ENCODE results near the gene KLHL40. TPM values are rescaled to one million over a fixed set of nuclear protein-coding genes. Genes with fewer than 3 reads are reported as not detected.

The KLHL40 gene
- polyA plus RNA-seq, 1 donor (not counting 4 experiments of a cell fraction or from before 2014, with no cell fraction given): not detected

GRCh38 chr3:42731476-42732195 lies 46.3 kb downstream of the KLHL40 start:
- Histone ChIP-seq H4K20me1 (ENCODE audit: control insufficient read depth, extremely low read depth, insufficient read depth, low read length) (no peaks in the 10 kb centered on the region), H3K27me3 (ENCODE audit: control insufficient read depth, extremely low read depth, insufficient read depth, low read length) (peaks cover 6% of the 10 kb centered on the region), H3K27ac (ENCODE audit: control insufficient read depth, insufficient read depth, low read length) (no peak overlapping the region), H2AFZ (ENCODE audit: control insufficient read depth, low read length) (no peak overlapping the region), H3K9me1 (ENCODE audit: control insufficient read depth, extremely low read depth, insufficient read depth, low read length) (no peaks in the 10 kb centered on the region), H3K4me3 (ENCODE audit: control insufficient read depth in 2 of 3, extremely low read depth in 1 of 3, insufficient read depth in 2 of 3, low read depth in 1 of 3, low read length in 3 of 3) (no peak overlapping the region), H3K36me3 (ENCODE audit: control insufficient read depth in 2 of 2, extremely low read depth in 1 of 2, insufficient read depth in 2 of 2, low read length in 2 of 2) (no peaks in the 10 kb centered on the region), H3K9ac (ENCODE audit: control insufficient read depth, extremely low read depth, insufficient read depth, low read length) (no peak overlapping the region), H3K4me1 (ENCODE audit: control insufficient read depth, extremely low read depth, insufficient read depth, low read length) (no peaks in the 10 kb centered on the region), H3K9me3 (ENCODE audit: control insufficient read depth, low read depth, low read length) (no peaks in the 10 kb centered on the region), H3K4me2 (ENCODE audit: control insufficient read depth, extremely low read depth, insufficient read depth, low read depth, low read length) (no peak overlapping the region), H3K79me2 (ENCODE audit: control insufficient read depth, insufficient read depth, low read length) (no peaks in the 10 kb centered on the region)
- DNase-seq (ENCODE audit: low read depth, low spot score): no peak
- FAIRE-seq: no peak
- TF ChIP-seq EZH2 (IDR thresholded peaks at IDR 0.05; ENCODE audit: low read length): no peak
- no peak for TF ChIP-seq CTCF (optimal IDR thresholded peaks at IDR 0.05 in 1 of 3, IDR thresholded peaks at IDR 0.05 in 1 of 3, conservative IDR thresholded peaks at IDR 0.05 in 1 of 3; ENCODE audit: extremely low read depth in 1 of 3, insufficient read depth in 2 of 3, low read length in 3 of 3)
- dilution Hi-C loops (cut with MboI; ENCODE audit: extremely low pct_ligation_motif_present, low sequenced_read_pairs): no loop called here

DNA sequence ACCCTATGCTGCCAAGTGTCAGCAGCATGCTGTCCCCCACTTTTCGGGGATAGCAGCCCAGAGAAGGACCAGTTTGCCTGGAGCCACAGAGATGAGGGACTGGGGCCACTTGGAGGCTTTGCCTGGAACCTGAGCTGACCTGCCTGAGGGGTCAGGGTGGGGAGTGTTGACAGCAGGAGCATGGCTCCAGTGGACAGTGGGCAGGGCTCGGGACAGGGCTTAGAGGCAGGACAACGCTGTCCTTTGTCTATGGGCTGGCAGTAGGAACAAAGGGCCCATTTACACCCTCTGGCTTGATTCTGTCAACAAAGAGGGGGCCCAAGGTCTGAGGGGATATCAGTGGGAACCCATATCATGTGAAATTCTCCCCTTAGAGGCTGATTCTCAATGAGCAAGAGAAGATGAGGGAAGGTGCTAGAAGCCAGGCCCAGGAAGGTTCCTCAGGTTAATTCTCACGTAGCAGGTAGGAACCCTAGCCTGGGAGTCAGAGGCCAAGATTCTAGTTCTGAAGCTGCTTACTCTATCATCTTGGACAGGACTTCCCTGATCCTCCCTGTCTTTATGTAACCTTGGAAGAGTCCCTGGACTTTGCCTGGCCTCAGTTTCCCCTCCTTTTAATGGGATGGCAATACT lies 47.0 kb downstream of the KLHL40 start:
- Histone ChIP-seq H3K36me3 (ENCODE audit: control insufficient read depth in 2 of 2, extremely low read depth in 1 of 2, insufficient read depth in 2 of 2, low read length in 2 of 2) (no peaks in the 10 kb centered on the region), H3K79me2 (ENCODE audit: control insufficient read depth, insufficient read depth, low read length) (no peaks in the 10 kb centered on the region), H3K9ac (ENCODE audit: control insufficient read depth, extremely low read depth, insufficient read depth, low read length) (no peak overlapping the region), H3K9me3 (ENCODE audit: control insufficient read depth, low read depth, low read length) (no peaks in the 10 kb centered on the region), H3K27ac (ENCODE audit: control insufficient read depth, insufficient read depth, low read length) (no peak overlapping the region), H3K4me2 (ENCODE audit: control insufficient read depth, extremely low read depth, insufficient read depth, low read depth, low read length) (no peak overlapping the region), H3K4me1 (ENCODE audit: control insufficient read depth, extremely low read depth, insufficient read depth, low read length) (no peaks in the 10 kb centered on the region), H3K27me3 (ENCODE audit: control insufficient read depth, extremely low read depth, insufficient read depth, low read length) (peaks cover 6% of the 10 kb centered on the region), H4K20me1 (ENCODE audit: control insufficient read depth, extremely low read depth, insufficient read depth, low read length) (no peaks in the 10 kb centered on the region), H2AFZ (ENCODE audit: control insufficient read depth, low read length) (no peak overlapping the region), H3K9me1 (ENCODE audit: control insufficient read depth, extremely low read depth, insufficient read depth, low read length) (no peaks in the 10 kb centered on the region), H3K4me3 (ENCODE audit: control insufficient read depth in 2 of 3, extremely low read depth in 1 of 3, insufficient read depth in 2 of 3, low read depth in 1 of 3, low read length in 3 of 3) (no peak overlapping the region)
- DNase-seq (ENCODE audit: low read depth, low spot score): no peak
- no peak for TF ChIP-seq EZH2 (IDR thresholded peaks at IDR 0.05; ENCODE audit: low read length)
- FAIRE-seq: no peak
- dilution Hi-C loops (cut with MboI; ENCODE audit: extremely low pct_ligation_motif_present, low sequenced_read_pairs): no loop called here
